T-cell (primary cell): ENCODE measurements around the gene RADIL. TPM values are rescaled to one million over a fixed set of nuclear protein-coding genes. Genes with fewer than 3 reads are reported as not detected.

ENCODE experiments used
- ATAC-seq, 4 experiments: fragments of 200-7000 bp in 3 of 4; fragments of 150-1000 bp in 1 of 4; cut with Tn5 transposase; replicated peaks in 1 of 4; 1 replicate in 3 of 4; 2 replicates in 1 of 4; pipeline ENCODE4 v1.10.0; 2021; ENCODE audit warnings: moderate library complexity in 3 of 4, mild to moderate bottlenecking in 2 of 4, moderate number of reproducible peaks in 1 of 4
- CTCF ChIA-PET, 2 donors: fragments of 300-600 bp; sonication (Branson Sonifier 250); formaldehyde crosslinking; loops; one replicate each; lab custom pipeline; 2022; ENCODE audit warnings: antibody characterized with exemption in 2 of 2; lab: Charles Lee
- POLR2A ChIA-PET, 2 donors: fragments of 300-600 bp; sonication (Branson Sonifier 250); formaldehyde crosslinking; loops; one replicate each; lab custom pipeline; 2022; ENCODE audit warnings: antibody characterized with exemption in 2 of 2; lab: Charles Lee
- DNase-seq, 35 experiments: peaks; one replicate each; pipeline versions ENCODE4 v3.0.0 to v3.0.0-alpha.2; 2013 to 2023
- H3K27ac ChIP-seq: one replicate; pipeline ENCODE4 v1.5.1; 2013; ENCODE audit warnings: low read length
- H3K27me3 ChIP-seq, 2 experiments: replicated peaks in 1 of 2; 1 replicate in 1 of 2; 2 replicates in 1 of 2; pipeline versions ENCODE4 v1.6.1 to v1.7.0; 2013; ENCODE audit warnings: low read length in 1 of 2, mixed read lengths in 1 of 2; ENCODE audit not compliant: control insufficient read depth in 2 of 2, insufficient read depth in 2 of 2; ENCODE audit errors: extremely low read depth in 1 of 2
- H3K36me3 ChIP-seq, 2 donors: 1 replicate in 1 of 2; 2 replicates in 1 of 2; pipeline versions ENCODE4 v1.6.1 to v1.7.0; 2013; ENCODE audit warnings: low read length in 1 of 2; ENCODE audit not compliant: control insufficient read depth in 2 of 2, insufficient read depth in 1 of 2; ENCODE audit errors: extremely low read depth in 1 of 2
- H3K4me1 ChIP-seq, 2 experiments: 1 replicate in 1 of 2; 2 replicates in 1 of 2; pipeline versions ENCODE4 v1.6.1 to v1.7.0; 2013; ENCODE audit warnings: low read length in 2 of 2, mixed read lengths in 1 of 2; ENCODE audit not compliant: insufficient read depth in 2 of 2, control insufficient read depth in 1 of 2; ENCODE audit errors: extremely low read depth in 1 of 2
- H3K4me3 ChIP-seq, 2 donors: 1 replicate in 1 of 2; 2 replicates in 1 of 2; pipeline versions ENCODE4 v1.5.1 to v1.7.0; 2013; ENCODE audit warnings: mild to moderate bottlenecking in 2 of 2, low read length in 1 of 2, moderate library complexity in 1 of 2; ENCODE audit not compliant: control insufficient read depth in 1 of 2; ENCODE audit errors: extremely low read depth in 1 of 2
- H3K9me3 ChIP-seq: 2 replicates; pipeline ENCODE4 v1.7.0; 2013
- H3K27ac Mint-ChIP-seq, 2 donors: one replicate each; pipeline ENCODE4 v1.8.0; 2020 to 2021; ENCODE audit warnings: mild to moderate bottlenecking in 2 of 2, mixed read lengths in 2 of 2
- H3K27me3 Mint-ChIP-seq, 2 donors: one replicate each; pipeline ENCODE4 v1.8.0; 2021 to 2022; ENCODE audit warnings: mixed read lengths in 2 of 2
- H3K36me3 Mint-ChIP-seq: one replicate; pipeline ENCODE4 v1.8.0; 2021; ENCODE audit warnings: mixed read lengths
- H3K4me1 Mint-ChIP-seq, 3 donors: one replicate each; pipeline ENCODE4 v1.8.0; 2020 to 2022; ENCODE audit warnings: mixed read lengths in 3 of 3, mild to moderate bottlenecking in 1 of 3
- H3K4me3 Mint-ChIP-seq, 3 donors: one replicate each; pipeline ENCODE4 v1.8.0; 2020 to 2022; ENCODE audit warnings: mild to moderate bottlenecking in 3 of 3, mixed read lengths in 3 of 3, moderate library complexity in 3 of 3
- H3K9me3 Mint-ChIP-seq, 3 donors: one replicate each; pipeline ENCODE4 v1.8.0; 2020 to 2022; ENCODE audit warnings: mixed read lengths in 3 of 3
- WGBS: methylation state at CpG from one replicate; pipeline ENCODE4 v1.1.5; 2013; ENCODE audit warnings: missing lambda C conversion rate; ENCODE audit not compliant: insufficient coverage; 5-methylcytosine and 5-hydroxymethylcytosine counted together
- total RNA-seq, 35 experiments: library from RNA in 6 of 35; stranded (reverse) in 6 of 35; fragments of 120-200 nt in 1 of 35; gene quantifications; one replicate each; pipeline versions ENCODE4 v1.2.1 to v1.2.4 and lab custom pipeline; 2013 to 2026

RADIL gene
- total RNA-seq, 5 donors from 2014 or later (not counting 1 experiment from before 2014, with no cell fraction given), result 0.20 to 0.30 TPM; not detected in 3

GRCh38 chr7:4835398-4836205 lies 47.9 kb downstream of the RADIL start:
- Histone ChIP-seq H3K27ac (no peak overlapping the region), H3K9me3 (no peaks in the 10 kb centered on the region), H3K4me3 (no peak overlapping the region), H3K36me3 (no peaks in the 10 kb centered on the region), H3K4me1 (no peaks in the 10 kb centered on the region), H3K27me3 (peaks cover 0 to 15% of the 10 kb centered on the region in 2 experiments)
- no peaks in the 10 kb centered on the region for H3K9me3 Mint-ChIP-seq
- no peaks in the 10 kb centered on the region for H3K27me3 Mint-ChIP-seq
- no peak for DNase-seq
- no peak overlapping the region for H3K4me3 Mint-ChIP-seq
- no peak for ATAC-seq
- no peaks in the 10 kb centered on the region for H3K36me3 Mint-ChIP-seq
- 84% methylated on average over 22 of the region's 28 CpGs for WGBS
- ChIA-PET CTCF (no interaction called here), POLR2A (no interaction called here)
- H3K27ac Mint-ChIP-seq, result no peak overlapping the region
- no peaks in the 10 kb centered on the region for H3K4me1 Mint-ChIP-seq

DNA sequence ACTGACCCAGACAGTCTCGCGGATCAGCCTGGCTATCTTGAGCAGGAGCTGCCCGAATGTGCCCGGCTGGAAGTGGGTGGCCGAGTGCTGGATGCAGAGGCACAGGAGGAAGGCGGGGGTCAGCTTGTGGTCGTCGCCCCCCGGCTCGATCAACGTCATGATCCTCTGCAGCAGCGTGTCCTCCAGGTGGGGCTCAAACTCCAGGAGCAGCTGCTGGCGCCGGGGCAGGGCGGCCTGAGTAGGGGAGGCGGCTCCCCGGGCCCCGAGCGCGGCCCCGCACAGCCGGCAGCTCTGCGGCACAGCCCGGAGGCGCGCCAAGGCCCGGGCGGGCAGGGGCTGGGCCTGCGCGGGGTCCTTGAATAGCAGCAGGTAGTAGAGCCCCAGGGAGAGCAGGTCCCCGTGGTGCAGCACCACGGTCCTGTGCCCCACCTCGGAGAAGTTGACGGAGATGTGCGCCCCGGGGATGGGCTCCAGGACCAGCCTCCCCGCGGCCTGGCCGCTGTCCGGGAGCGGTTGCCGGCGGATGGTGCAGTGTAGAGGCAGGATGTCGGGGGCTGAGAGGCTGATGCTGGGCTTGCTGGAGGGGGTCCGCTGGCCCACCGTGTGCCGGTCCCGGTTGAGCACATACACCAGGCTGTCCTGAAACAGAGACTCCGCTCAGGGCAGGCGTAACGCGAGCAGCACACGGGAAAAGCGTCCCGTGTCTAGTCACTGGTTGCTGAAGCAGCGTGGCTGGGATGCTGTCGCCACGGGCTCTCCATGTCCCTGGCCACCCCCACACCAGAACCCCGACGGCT lies 48.7 kb downstream of the RADIL start:
- H3K4me1 ChIP-seq, result no peaks in the 10 kb centered on the region
- H3K4me1 Mint-ChIP-seq, result peaks cover 4 to 6% (median 4%) of the 10 kb centered on the region in 3 donors
- H3K36me3 ChIP-seq, result no peaks in the 10 kb centered on the region
- ChIA-PET CTCF (interaction anchor here in 1 of 2 donors (0.9 kb wide), 1 partner anchor 34 kb away, joined by 4 read pairs; no protein-coding TSS in a partner anchor), POLR2A (no interaction called here)
- ATAC-seq (no peak), DNase-seq (no peak)
- 98% methylated on average over 50 of the region's 60 CpGs for WGBS
- peaks cover 0 to 12% of the 10 kb centered on the region in 2 experiments for H3K27me3 ChIP-seq
- no peak overlapping the region for H3K4me3 Mint-ChIP-seq
- H3K9me3 ChIP-seq, result no peaks in the 10 kb centered on the region
- no peak overlapping the region for H3K27ac Mint-ChIP-seq
- no peaks in the 10 kb centered on the region for H3K9me3 Mint-ChIP-seq
- no peak overlapping the region for H3K27ac ChIP-seq
- no peak overlapping the region for H3K4me3 ChIP-seq
- H3K36me3 Mint-ChIP-seq, result no peaks in the 10 kb centered on the region
- H3K27me3 Mint-ChIP-seq, result no peaks in the 10 kb centered on the region

- Histone ChIP-seq H3K27ac (no peak overlapping the region), H3K4me3 (no peak overlapping the region), H3K36me3 (no peaks in the 10 kb centered on the region), H3K27me3 (peaks cover 0 to 14% of the 10 kb centered on the region in 2 experiments), H3K4me1 (no peaks in the 10 kb centered on the region), H3K9me3 (no peaks in the 10 kb centered on the region)
- 81% methylated on average over 25 of the region's 36 CpGs for WGBS
- CTCF ChIA-PET, result interaction anchor here in 1 of 2 donors (0.9 kb wide), 1 partner anchor 34 kb away, joined by 4 read pairs; no protein-coding TSS in a partner anchor
- H3K4me3 Mint-ChIP-seq, result no peak overlapping the region
- no peak overlapping the region for H3K27ac Mint-ChIP-seq
- ATAC-seq (no peak), DNase-seq (no peak)
- H3K9me3 Mint-ChIP-seq, result no peaks in the 10 kb centered on the region
- no peaks in the 10 kb centered on the region for H3K36me3 Mint-ChIP-seq
- POLR2A ChIA-PET, result no interaction called here
- no peaks in the 10 kb centered on the region for H3K27me3 Mint-ChIP-seq
- H3K4me1 Mint-ChIP-seq, result peaks cover 4 to 8% (median 4%) of the 10 kb centered on the region in 3 donors
These were observed 49.6 kb downstream of the RADIL start for GRCh38 chr7:4833691-4834600.

GRCh38 chr7:4833176-4833575 lies 50.3 kb downstream of the RADIL start:
- H3K4me3 ChIP-seq, result no peak overlapping the region
- H3K9me3 Mint-ChIP-seq, result no peaks in the 10 kb centered on the region
- no peaks in the 10 kb centered on the region for H3K9me3 ChIP-seq
- peaks cover 4 to 8% (median 4%) of the 10 kb centered on the region in 3 donors for H3K4me1 Mint-ChIP-seq
- no peaks in the 10 kb centered on the region for H3K36me3 Mint-ChIP-seq
- ChIA-PET CTCF (no interaction called here), POLR2A (no interaction called here)
- DNase-seq, result no peak
- H3K4me1 ChIP-seq, result no peaks in the 10 kb centered on the region
- no peak for ATAC-seq
- no peaks in the 10 kb centered on the region for H3K27me3 Mint-ChIP-seq
- WGBS, result 73% methylated on average over 13 of the region's 17 CpGs
- no peaks in the 10 kb centered on the region for H3K36me3 ChIP-seq
- H3K27ac ChIP-seq, result no peak overlapping the region
- no peak overlapping the region for H3K4me3 Mint-ChIP-seq
- peaks cover 0 to 9% of the 10 kb centered on the region in 2 experiments for H3K27me3 ChIP-seq
- H3K27ac Mint-ChIP-seq, result no peak overlapping the region

GRCh38 chr7:4832711-4833110 lies 50.8 kb downstream of the RADIL start:
- Histone ChIP-seq H3K4me3 (no peak overlapping the region), H3K36me3 (no peaks in the 10 kb centered on the region), H3K4me1 (no peaks in the 10 kb centered on the region), H3K27ac (no peak overlapping the region), H3K27me3 (peaks cover 0 to 7% of the 10 kb centered on the region in 2 experiments), H3K9me3 (no peaks in the 10 kb centered on the region)
- ChIA-PET CTCF (no interaction called here), POLR2A (no interaction called here)
- H3K4me1 Mint-ChIP-seq, result peaks cover 4 to 8% (median 4%) of the 10 kb centered on the region in 3 donors
- no peaks in the 10 kb centered on the region for H3K9me3 Mint-ChIP-seq
- 97% methylated on average over 16 of the region's 16 CpGs for WGBS
- no peaks in the 10 kb centered on the region for H3K36me3 Mint-ChIP-seq
- ATAC-seq (no peak), DNase-seq (no peak)
- no peaks in the 10 kb centered on the region for H3K27me3 Mint-ChIP-seq
- no peak overlapping the region for H3K27ac Mint-ChIP-seq
- H3K4me3 Mint-ChIP-seq, result no peak overlapping the region
